GM12878 (cell line): ENCODE data around the gene RNF169. TPM values are rescaled to one million over a fixed set of nuclear protein-coding genes. Genes with fewer than 3 reads are reported as not detected.

Experiments used
- ATAC-seq: fragments of 200-7000 bp; cut with Tn5 transposase; 3 replicates; pipeline ENCODE4 v1.9.1; 2020; ENCODE audit warnings: mild to moderate bottlenecking, moderate library complexity
- BruUV-seq: library from RNA; stranded (reverse); fragments of 400-500 nt; replicated peaks from 2 replicates; lab custom pipeline; 2021; lab: Mats Ljungman, UMichigan
- CTCF ChIA-PET: fragments of 300-600 bp; sonication (Branson Sonifier 250); formaldehyde crosslinking; extraction: SDS; loops from one replicate; lab custom pipeline; 2021; ENCODE audit warnings: inconsistent platforms; lab: Yijun Ruan, JAX
- POLR2A ChIA-PET: fragments of 350-600 bp; formaldehyde crosslinking; extraction: SDS; loops from one replicate; lab custom pipeline; 2021; ENCODE audit warnings: inconsistent platforms; lab: Charles Lee
- RAD21 ChIA-PET: fragments of 300-600 bp; sonication (Branson Sonifier 250); formaldehyde crosslinking; loops from one replicate; lab custom pipeline; 2023; ENCODE audit warnings: antibody characterized with exemption; ENCODE audit not compliant: unreplicated experiment; lab: Charles Lee
- SMC1A ChIA-PET: fragments of 300-600 bp; sonication (Branson Sonifier 250); formaldehyde crosslinking; loops from one replicate; lab custom pipeline; 2023; ENCODE audit not compliant: unreplicated experiment, uncharacterized antibody; lab: Charles Lee
- DNase-seq: peaks from one replicate; pipeline ENCODE4 v3.0.0-alpha.2; 2011; ENCODE audit warnings: low read depth, low spot score
- FAIRE-seq: peaks from 3 replicates; lab custom pipeline; 2011; peaks lifted over from hg19 to GRCh38; lab: Jason Lieb, UNC
- H2AFZ ChIP-seq: 2 replicates; pipeline ENCODE4 v1.6.0; 2011; ENCODE audit warnings: low read depth, low read length, control low read depth; ENCODE audit not compliant: control insufficient read depth
- H3K27ac ChIP-seq: 2 replicates; pipeline ENCODE4 v1.5.1; 2011; ENCODE audit warnings: control low read depth; ENCODE audit not compliant: control insufficient read depth, insufficient read depth
- H3K27me3 ChIP-seq, 2 experiments: replicated peaks in 1 of 2; 2 replicates each; pipeline versions ENCODE4 v1.6.0 to v1.6.1; 2011; ENCODE audit warnings: low read length in 1 of 2; ENCODE audit not compliant: control insufficient read depth in 2 of 2, insufficient read depth in 2 of 2
- H3K36me3 ChIP-seq, 2 experiments: 2 replicates each; pipeline ENCODE4 v1.5.1; 2011; ENCODE audit warnings: low read length in 1 of 2; ENCODE audit not compliant: control insufficient read depth in 2 of 2, insufficient read depth in 2 of 2
- H3K4me1 ChIP-seq: 2 replicates; pipeline ENCODE4 v1.6.1; 2011; ENCODE audit warnings: mild to moderate bottlenecking, low read length, moderate library complexity, mixed read lengths; ENCODE audit not compliant: control insufficient read depth, insufficient read depth
- H3K4me2 ChIP-seq: 2 replicates; pipeline ENCODE4 v1.6.0; 2011; ENCODE audit warnings: control low read depth; ENCODE audit not compliant: control insufficient read depth, insufficient read depth
- H3K4me3 ChIP-seq: fragments of 200-600 bp; sonication (generic); 2 replicates; pipeline ENCODE4 v1.5.1; 2016
- H3K79me2 ChIP-seq: 2 replicates; pipeline ENCODE4 v1.6.0; 2011; ENCODE audit warnings: low read length; ENCODE audit not compliant: control insufficient read depth, insufficient read depth
- H3K9ac ChIP-seq: 2 replicates; pipeline ENCODE4 v1.8.0; 2011; ENCODE audit warnings: low read length, control low read depth, mixed read lengths; ENCODE audit not compliant: control insufficient read depth, insufficient read depth
- H3K9me3 ChIP-seq: replicated peaks from 3 replicates; pipeline ENCODE4 v1.5.1; 2011; ENCODE audit warnings: mild to moderate bottlenecking, low read length; ENCODE audit not compliant: control insufficient read depth, insufficient read depth
- H4K20me1 ChIP-seq: 2 replicates; pipeline ENCODE4 v1.6.0; 2011; ENCODE audit not compliant: control insufficient read depth, insufficient read depth
- BRCA1 ChIP-seq: IDR thresholded peaks from 2 replicates; pipeline ENCODE4 v1.6.1; 2011; ENCODE audit warnings: low read depth, low read length, improper control_type of control experiment
- CTCF ChIP-seq, 3 experiments: IDR thresholded peaks in 2 of 3; conservative IDR thresholded peaks in 1 of 3; 2 replicates each; pipeline ENCODE4 v1.5.1; 2011; ENCODE audit warnings: low read depth in 3 of 3, low read length in 3 of 3, mild to moderate bottlenecking in 3 of 3, control low read depth in 2 of 3, moderate library complexity in 2 of 3, inconsistent platforms in 1 of 3, mixed read lengths in 1 of 3; ENCODE audit not compliant: control insufficient read depth in 2 of 3, insufficient read depth in 1 of 3; ENCODE audit errors: extremely low read depth in 1 of 3
- HDAC6 ChIP-seq: fragments of 200-600 bp; sonication (generic); IDR thresholded peaks from one replicate; pipeline ENCODE4 v1.8.0; 2017; ENCODE audit warnings: antibody characterized with exemption; ENCODE audit not compliant: unreplicated experiment
- KLF5 ChIP-seq: fragments of 450-650 bp; IDR thresholded peaks from 2 replicates; pipeline ENCODE4 v1.6.1; 2014; ENCODE audit warnings: mild to moderate bottlenecking; ENCODE audit not compliant: partially characterized antibody
- NFIC ChIP-seq: IDR thresholded peaks from 2 replicates; pipeline ENCODE4 v1.6.1; 2012; ENCODE audit warnings: low read depth, mild to moderate bottlenecking, inconsistent platforms, low read length, moderate library complexity
- NFYB ChIP-seq: IDR thresholded peaks from 2 replicates; pipeline ENCODE4 v1.6.1; 2011; ENCODE audit warnings: low read depth, mild to moderate bottlenecking, low read length, improper control_type of control experiment, moderate library complexity; ENCODE audit not compliant: insufficient read depth
- POLR2A ChIP-seq: IDR thresholded peaks from 2 replicates; pipeline ENCODE4 v1.6.1; 2011; ENCODE audit warnings: low read depth, mild to moderate bottlenecking, low read length
- POLR2AphosphoS2 ChIP-seq: IDR thresholded peaks from 2 replicates; pipeline ENCODE4 v1.6.1; 2011; ENCODE audit warnings: low read depth, mild to moderate bottlenecking, low read length, improper control_type of control experiment, moderate library complexity
- RAD21 ChIP-seq: IDR thresholded peaks from 2 replicates; pipeline ENCODE4 v1.6.1; 2011; ENCODE audit warnings: mild to moderate bottlenecking, low read depth, low read length, moderate library complexity; ENCODE audit not compliant: insufficient read depth
- RFX5 ChIP-seq: IDR thresholded peaks from 2 replicates; pipeline ENCODE4 v1.6.1; 2011; ENCODE audit warnings: low read depth, low read length, improper control_type of control experiment
- SRF ChIP-seq, 2 experiments: IDR thresholded peaks; 2 replicates each; pipeline ENCODE4 v1.6.1; 2011; ENCODE audit warnings: low read depth in 2 of 2, low read length in 2 of 2, mild to moderate bottlenecking in 1 of 2, moderate library complexity in 1 of 2
- ZNF24 ChIP-seq: fragments of 450-650 bp; IDR thresholded peaks from 2 replicates; pipeline ENCODE4 v1.6.1; 2017; ENCODE audit warnings: antibody characterized with exemption, mild to moderate bottlenecking
- ZNF622 ChIP-seq: fragments of 450-650 bp; IDR thresholded peaks from 2 replicates; pipeline ENCODE4 v1.6.1; 2017; ENCODE audit warnings: mild to moderate bottlenecking, inconsistent platforms
- ZNF687 ChIP-seq: fragments of 450-650 bp; IDR thresholded peaks from 2 replicates; pipeline ENCODE4 v1.6.1; 2017; ENCODE audit warnings: mild to moderate bottlenecking, moderate library complexity
- in situ Hi-C: fragments of 300-500 bp; cut with MboI; formaldehyde crosslinking; loops from 9 replicates; pipeline ENCODE4 v1.14.3; 2018; ENCODE audit warnings: mixed read lengths
- intact Hi-C: fragments of 100-400 bp; cut with micrococcal nuclease; formaldehyde crosslinking; loops from one replicate; pipeline ENCODE4 v1.14.2; 2022; ENCODE audit not compliant: unreplicated experiment
- polyA plus RNA-seq, 11 experiments: library from polyadenylated mRNA; depleted of rRNA in 4 of 11; unstranded in 6 of 11; stranded (reverse) in 5 of 11; fragments of >200 nt; fragmentation: Nextera tagmentation in 4 of 11; fragmentation: Illumina TruSeq in 1 of 11; extraction: Ambion mirVana in 4 of 11; extraction: Trizol in 1 of 11; gene quantifications; 1 replicate in 1 of 11; 2 replicates in 10 of 11; pipeline versions ENCODE4 v1.2.1 to v1.2.3, GENCODE V29; 2011 to 2016; ENCODE audit warnings: inconsistent platforms in 2 of 11, missing spikeins in 2 of 11, low read depth in 1 of 11
- total RNA-seq, 4 experiments: library from RNA; depleted of rRNA in 3 of 4; stranded (reverse); fragments of >200 nt in 3 of 4; fragmentation: Illumina TruSeq in 1 of 4; extraction: Trizol in 1 of 4; gene quantifications; 2 replicates each; pipeline versions ENCODE4 v1.2.1 to v1.2.3, GENCODE V29; 2013 to 2021
- TF ChIP-seq, protein P1 (sequence below): fragments of 450-650 bp; conservative IDR thresholded peaks from 2 replicates; pipeline ENCODE4 v1.6.1; 2017; ENCODE audit warnings: mild to moderate bottlenecking, moderate library complexity

Gene RNF169
- total and polyA plus RNA-seq, 10 of the 15 experiments (the other 5 are each of a cell fraction or from before 2014, with no cell fraction given), result 0.32 to 13.2 (median 6.4) TPM

DNA sequence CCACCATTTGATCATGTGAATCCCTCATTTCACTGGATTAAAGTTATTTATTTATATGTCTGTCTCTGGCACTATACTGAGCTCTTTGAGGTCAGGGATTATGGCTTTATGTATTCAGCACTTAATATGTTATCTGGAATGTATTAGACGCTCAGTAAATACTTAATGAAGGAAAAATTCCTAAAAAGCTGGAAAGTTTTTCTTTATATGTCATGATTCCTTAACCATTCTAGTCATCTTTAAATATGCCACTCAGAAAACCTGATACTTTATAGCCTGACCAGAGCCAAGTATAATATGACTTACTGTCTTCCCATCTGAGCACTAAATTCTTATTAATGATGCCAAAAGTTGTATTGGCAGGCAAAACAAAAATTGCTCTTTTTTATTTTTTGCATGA is 27.1 kb downstream of the RNF169 start (continued):
- TF ChIP-seq POLR2AphosphoS2 (no peak), POLR2A (no peak), HDAC6 (no peak), SRF (IDR thresholded peaks at IDR 0.05; ENCODE audit: low read depth in 2 of 2, low read length in 2 of 2) (no peak)
- TF ChIP-seq, all 136 proteins: peak for 0

DNA sequence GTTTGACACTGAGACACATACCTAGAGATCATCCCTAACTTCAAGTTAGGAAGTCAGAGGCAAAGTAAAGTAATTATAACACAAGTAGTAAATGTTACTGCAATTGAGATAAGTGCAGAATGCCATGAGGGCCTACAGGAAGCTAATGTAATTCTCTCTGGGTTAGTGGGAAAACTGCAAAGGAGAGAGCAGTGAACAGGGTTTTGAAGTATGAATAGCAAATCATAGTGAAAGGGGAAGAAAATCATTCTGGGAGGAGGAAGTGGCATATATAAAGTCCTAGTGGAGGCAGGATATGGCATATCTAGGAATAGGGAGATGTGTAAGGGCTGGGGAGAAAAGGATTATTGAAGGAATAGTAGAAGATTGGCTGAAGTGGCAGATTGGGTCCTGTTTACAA is 27.9 kb downstream of the RNF169 start:
- no peak overlapping the region for H2AFZ ChIP-seq
- no peak for ATAC-seq
- BruUV-seq, result no TSS peak
- H3K4me2 ChIP-seq, result no peak overlapping the region
- H4K20me1 ChIP-seq, result no peaks in the 10 kb centered on the region
- H3K27me3 ChIP-seq, result no peaks in the 10 kb centered on the region
- H3K79me2 ChIP-seq, result peaks cover 15% of the 10 kb centered on the region
- FAIRE-seq, result no peak
- RAD21 ChIA-PET, result no interaction called here
- peaks cover 5% of the 10 kb centered on the region; the same call in 1 of the 2 replicates for H3K4me1 ChIP-seq
- no peak overlapping the region for H3K27ac ChIP-seq
- CTCF ChIA-PET, result no interaction called here
- H3K9ac ChIP-seq, result no peak overlapping the region
- no peaks in the 10 kb centered on the region; the same call in 2 of the 3 replicates for H3K9me3 ChIP-seq
- no peak overlapping the region for H3K4me3 ChIP-seq
- POLR2A ChIA-PET, result no interaction called here
- H3K36me3 ChIP-seq, result no peaks in the 10 kb centered on the region
- intact Hi-C loops, result no loop called here
- DNase-seq, result no peak
- in situ Hi-C loops, result no loop called here
- SMC1A ChIA-PET, result interaction anchor here (0.6 to 1.5 kb wide), 2 partner anchors 21 to 289 kb away, joined by 3 to 5 read pairs; no protein-coding TSS in a partner anchor
- TF ChIP-seq, protein P1, sequence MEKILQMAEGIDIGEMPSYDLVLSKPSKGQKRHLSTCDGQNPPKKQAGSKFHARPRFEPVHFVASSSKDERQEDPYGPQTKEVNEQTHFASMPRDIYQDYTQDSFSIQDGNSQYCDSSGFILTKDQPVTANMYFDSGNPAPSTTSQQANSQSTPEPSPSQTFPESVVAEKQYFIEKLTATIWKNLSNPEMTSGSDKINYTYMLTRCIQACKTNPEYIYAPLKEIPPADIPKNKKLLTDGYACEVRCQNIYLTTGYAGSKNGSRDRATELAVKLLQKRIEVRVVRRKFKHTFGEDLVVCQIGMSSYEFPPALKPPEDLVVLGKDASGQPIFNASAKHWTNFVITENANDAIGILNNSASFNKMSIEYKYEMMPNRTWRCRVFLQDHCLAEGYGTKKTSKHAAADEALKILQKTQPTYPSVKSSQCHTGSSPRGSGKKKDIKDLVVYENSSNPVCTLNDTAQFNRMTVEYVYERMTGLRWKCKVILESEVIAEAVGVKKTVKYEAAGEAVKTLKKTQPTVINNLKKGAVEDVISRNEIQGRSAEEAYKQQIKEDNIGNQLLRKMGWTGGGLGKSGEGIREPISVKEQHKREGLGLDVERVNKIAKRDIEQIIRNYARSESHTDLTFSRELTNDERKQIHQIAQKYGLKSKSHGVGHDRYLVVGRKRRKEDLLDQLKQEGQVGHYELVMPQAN, result no peak
- TF ChIP-seq NFIC (no peak), CTCF (IDR thresholded peaks at IDR 0.05 in 2 of 3, conservative IDR thresholded peaks at IDR 0.05 in 1 of 3; ENCODE audit: control insufficient read depth in 2 of 3, extremely low read depth in 1 of 3, insufficient read depth in 1 of 3, low read depth in 3 of 3, low read length in 3 of 3) (no peak), BRCA1 (no peak), ZNF24 (no peak), ZNF687 (no peak), ZNF622 (no peak), KLF5 (no peak), NFYB (no peak), RAD21 (no peak), RFX5 (no peak)
